Stimulated activated CD4-positive, alpha-beta T cell treated with anti-CD3 and anti-CD28 coated beads, Interleukin-1b, Interleukin-23, amount 100 ng/mL, for 24 hours (primary cell): Measurements from ENCODE around the gene PRKAG2.

Source experiments
- DNase-seq, 4 experiments: peaks; one replicate each; pipeline ENCODE4 v3.0.0-alpha.2; 2020; ENCODE audit warnings: low read depth in 4 of 4, low spot score in 1 of 4

PRKAG2 gene

GRCh38 chr7:151603951-151604350 is 273.0 kb downstream of the PRKAG2 start:
- no peak for DNase-seq

- DNase-seq: no peak
These were observed 275.2 kb downstream of the PRKAG2 start for GRCh38 chr7:151601521-151602305.

- DNase-seq: no peak
These were observed 276.6 kb downstream of the PRKAG2 start for GRCh38 chr7:151600331-151600730.

GRCh38 chr7:151599401-151600227 is 277.3 kb downstream of the PRKAG2 start:
- DNase-seq: no peak

GRCh38 chr7:151597541-151598444 is 279.1 kb downstream of the PRKAG2 start:
- no peak for DNase-seq

GRCh38 chr7:151595702-151596350 is 281.1 kb downstream of the PRKAG2 start:
- DNase-seq: no peak

- DNase-seq: no peak
These were observed 283.9 kb downstream of the PRKAG2 start for GRCh38 chr7:151592868-151593486.

- DNase-seq: no peak
These were observed 284.6 kb downstream of the PRKAG2 start for GRCh38 chr7:151592330-151592729.

- DNase-seq: no peak
These were observed 285.0 kb downstream of the PRKAG2 start for GRCh38 chr7:151591866-151592265.

GRCh38 chr7:151590850-151591771 is 285.8 kb downstream of the PRKAG2 start:
- no peak for DNase-seq

GRCh38 chr7:151590071-151590849 is 286.7 kb downstream of the PRKAG2 start:
- DNase-seq: no peak

- no peak for DNase-seq
These were observed 287.9 kb downstream of the PRKAG2 start for GRCh38 chr7:151588982-151589381.

GRCh38 chr7:151586531-151587260 is 290.2 kb downstream of the PRKAG2 start:
- no peak for DNase-seq

- DNase-seq: no peak
These were observed 291.0 kb downstream of the PRKAG2 start for GRCh38 chr7:151585744-151586393.

- no peak for DNase-seq
These were observed 295.2 kb downstream of the PRKAG2 start for GRCh38 chr7:151581741-151582140.

- DNase-seq: no peak
These were observed 297.3 kb downstream of the PRKAG2 start for GRCh38 chr7:151579644-151580043.

- no peak for DNase-seq
These were observed 301.5 kb downstream of the PRKAG2 start for GRCh38 chr7:151575410-151575809.
